Measurements from ENCODE around the gene MCAM. TPM values are rescaled to one million over a fixed set of nuclear protein-coding genes. Genes with fewer than 3 reads are reported as not detected.

MCAM gene
- total and polyA plus RNA-seq, 10 donors: 10.3 to 612 (median 38.0) TPM

DNA sequence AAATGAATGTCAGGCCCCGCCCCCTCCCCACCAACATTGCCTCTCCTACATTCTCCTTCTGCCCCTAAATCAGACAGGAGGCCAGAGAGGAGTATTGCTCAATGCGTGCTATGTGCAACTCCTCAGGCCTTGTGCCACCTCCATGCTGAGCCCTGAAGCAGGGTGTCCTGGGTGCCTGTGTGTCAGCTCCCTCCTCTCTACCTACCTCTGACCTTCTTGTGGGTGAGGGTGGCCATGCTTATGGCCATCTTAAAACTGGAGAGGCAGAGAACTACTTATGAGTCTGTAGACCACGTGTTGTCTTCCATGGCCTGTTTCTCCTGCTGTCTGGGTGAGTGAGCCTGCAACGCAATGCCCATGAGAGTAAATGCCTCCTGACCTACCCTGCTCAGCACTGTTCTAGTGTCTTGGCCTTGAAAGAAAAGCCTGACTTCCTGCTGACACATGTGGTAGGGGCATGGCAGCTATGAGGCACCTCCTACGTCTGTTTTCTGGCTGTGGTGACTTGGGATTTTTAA is 10.5 kb downstream of the MCAM start:
- peaks cover 5 to 100% (median 51%) of the 10 kb centered on the region in 6 donors for H3K36me3 ChIP-seq
- H3K4me1 ChIP-seq: peaks cover 0 to 26% (median 7%) of the 10 kb centered on the region in 6 donors
- intact Hi-C loops (cut with DNase I; ENCODE audit: low total_unique reads): no loop called here
- H3K9me3 ChIP-seq: no peaks in the 10 kb centered on the region
- 59 to 72% (median 65%) methylated on average over 3 to 5 of the region's 5 CpGs for WGBS, 5 donors
- DNase-seq: no peak
- no peak overlapping the region for H3K4me3 ChIP-seq
- peak in 2 of 3 donors; percentile 32 to 33 for TF ChIP-seq POLR2AphosphoS5 (IDR thresholded peaks at IDR 0.05)
- TF ChIP-seq, protein P1, sequence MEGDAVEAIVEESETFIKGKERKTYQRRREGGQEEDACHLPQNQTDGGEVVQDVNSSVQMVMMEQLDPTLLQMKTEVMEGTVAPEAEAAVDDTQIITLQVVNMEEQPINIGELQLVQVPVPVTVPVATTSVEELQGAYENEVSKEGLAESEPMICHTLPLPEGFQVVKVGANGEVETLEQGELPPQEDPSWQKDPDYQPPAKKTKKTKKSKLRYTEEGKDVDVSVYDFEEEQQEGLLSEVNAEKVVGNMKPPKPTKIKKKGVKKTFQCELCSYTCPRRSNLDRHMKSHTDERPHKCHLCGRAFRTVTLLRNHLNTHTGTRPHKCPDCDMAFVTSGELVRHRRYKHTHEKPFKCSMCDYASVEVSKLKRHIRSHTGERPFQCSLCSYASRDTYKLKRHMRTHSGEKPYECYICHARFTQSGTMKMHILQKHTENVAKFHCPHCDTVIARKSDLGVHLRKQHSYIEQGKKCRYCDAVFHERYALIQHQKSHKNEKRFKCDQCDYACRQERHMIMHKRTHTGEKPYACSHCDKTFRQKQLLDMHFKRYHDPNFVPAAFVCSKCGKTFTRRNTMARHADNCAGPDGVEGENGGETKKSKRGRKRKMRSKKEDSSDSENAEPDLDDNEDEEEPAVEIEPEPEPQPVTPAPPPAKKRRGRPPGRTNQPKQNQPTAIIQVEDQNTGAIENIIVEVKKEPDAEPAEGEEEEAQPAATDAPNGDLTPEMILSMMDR (IDR thresholded peaks at IDR 0.05 in 8 of 11, conservative IDR thresholded peaks at IDR 0.05 in 3 of 11): no peak
- TF ChIP-seq POLR2A (IDR thresholded peaks at IDR 0.05): no peak
- H3K27me3 ChIP-seq (replicated peaks in 1 of 7): no peaks in the 10 kb centered on the region
- H3K27ac ChIP-seq: peak overlapping the region in 6 of 8 donors; percentile 13 to 48 (median 30)

DNA sequence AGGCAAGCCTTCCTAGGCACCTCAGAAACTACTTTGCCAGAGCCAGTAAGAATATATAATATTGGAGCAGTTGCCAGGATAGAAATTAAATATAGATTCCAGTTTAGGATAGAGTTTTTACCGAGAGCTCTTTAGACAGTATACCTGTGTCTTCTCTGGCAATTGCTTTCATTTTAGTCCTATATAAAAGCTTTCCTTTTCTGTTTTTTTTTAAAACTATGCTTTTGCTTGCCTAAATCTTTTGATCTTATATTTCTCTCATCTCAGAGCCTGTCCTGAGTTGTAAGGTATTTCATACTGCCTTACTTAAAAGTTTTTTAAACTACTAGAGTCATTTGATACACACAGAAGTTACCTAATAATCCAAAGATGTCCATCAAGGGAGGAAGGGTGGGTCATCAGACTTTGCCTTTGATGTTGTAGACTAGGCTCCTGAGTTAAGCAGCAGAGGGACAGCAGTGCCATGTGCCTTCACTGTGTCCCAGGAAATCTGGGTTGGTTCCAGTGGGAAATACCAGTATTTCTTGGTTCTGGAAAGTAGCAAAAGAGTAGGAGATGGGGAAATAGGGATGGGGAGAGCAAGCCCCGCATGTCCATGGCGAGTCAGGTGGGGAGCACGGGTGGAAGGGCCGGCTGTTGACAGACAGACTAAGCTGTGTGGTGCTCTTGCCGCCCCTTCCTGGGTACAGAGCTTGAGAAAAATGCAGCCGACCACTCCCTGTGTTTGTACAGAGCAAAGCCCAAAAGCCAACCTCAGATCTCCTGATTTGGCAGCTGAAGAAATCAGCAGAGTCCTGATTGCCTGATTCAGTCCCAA is 11.2 kb downstream of the MCAM start:
- TF ChIP-seq, protein P1 (IDR thresholded peaks at IDR 0.05 in 8 of 11, conservative IDR thresholded peaks at IDR 0.05 in 3 of 11): no peak
- TF ChIP-seq POLR2AphosphoS5 (IDR thresholded peaks at IDR 0.05) (no peak), POLR2A (IDR thresholded peaks at IDR 0.05) (no peak)
- H3K27ac ChIP-seq: peak overlapping the region in 4 of 8 donors; percentile 23 to 48 (median 32)
- no peaks in the 10 kb centered on the region for H3K27me3 ChIP-seq (replicated peaks in 1 of 7)
- H3K9me3 ChIP-seq: no peaks in the 10 kb centered on the region
- H3K36me3 ChIP-seq: peaks cover 5 to 100% (median 56%) of the 10 kb centered on the region in 6 donors
- DNase-seq: no peak
- no peak overlapping the region for H3K4me3 ChIP-seq
- 85 to 97% (median 91%) methylated on average over 7 of the region's 7 CpGs for WGBS, 5 donors
- H3K4me1 ChIP-seq: peaks cover 0 to 20% (median 4%) of the 10 kb centered on the region in 6 donors
- intact Hi-C loops (cut with DNase I; ENCODE audit: low total_unique reads): no loop called here

DNA sequence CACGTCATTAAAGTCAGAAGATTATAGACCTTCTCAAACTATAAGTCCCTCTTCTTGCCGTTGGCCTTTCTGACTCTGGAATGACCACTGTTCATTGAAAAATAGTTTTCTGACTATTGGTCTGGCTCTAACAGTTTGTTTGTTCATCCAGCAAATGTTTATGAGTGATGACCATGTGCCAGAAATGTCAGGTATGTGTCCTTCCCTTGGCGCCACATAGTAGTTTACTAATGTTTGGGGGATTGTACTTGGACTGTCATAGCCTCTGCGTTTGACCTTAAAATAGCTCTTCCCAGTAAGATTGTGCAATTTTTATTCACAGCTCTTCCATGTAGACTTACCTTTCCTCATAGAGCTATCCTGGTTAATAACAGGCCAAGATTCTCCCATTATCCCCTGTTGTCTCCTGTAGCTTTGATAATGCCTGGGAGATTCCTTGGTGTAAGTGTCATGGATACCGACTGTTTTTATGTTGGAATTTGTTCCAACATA is 13.7 kb downstream of the MCAM start:
- intact Hi-C loops (cut with DNase I; ENCODE audit: low total_unique reads): no loop called here
- TF ChIP-seq POLR2A (IDR thresholded peaks at IDR 0.05) (no peak), POLR2AphosphoS5 (IDR thresholded peaks at IDR 0.05) (no peak)
- TF ChIP-seq, protein P1 (IDR thresholded peaks at IDR 0.05 in 8 of 11, conservative IDR thresholded peaks at IDR 0.05 in 3 of 11): no peak
- no peak for DNase-seq
- H3K27ac ChIP-seq: no peak overlapping the region
- no peak overlapping the region for H3K4me3 ChIP-seq
- peaks cover 7 to 100% (median 70%) of the 10 kb centered on the region in 6 donors for H3K36me3 ChIP-seq
- 91 to 99% (median 94%) methylated on average over 5 of the region's 5 CpGs for WGBS, 5 donors
- H3K4me1 ChIP-seq: peaks cover 0 to 14% (median 0%) of the 10 kb centered on the region in 6 donors
- no peaks in the 10 kb centered on the region for H3K27me3 ChIP-seq (replicated peaks in 1 of 7)
- H3K9me3 ChIP-seq: no peaks in the 10 kb centered on the region
